ENCODE measurements around the gene ZBTB1.

- TF ChIP-seq CTCF (IDR thresholded peaks at IDR 0.05) (no peak), POLR2A (IDR thresholded peaks at IDR 0.05) (no peak)
These were observed 576 bp downstream of the ZBTB1 start for GRCh38 chr14:64504897-64505794.

All from heart left ventricle (tissue), 13 donors.